Measurements from ENCODE around the gene NUDT22. TPM values are rescaled to one million over a fixed set of nuclear protein-coding genes. Genes with fewer than 3 reads are reported as not detected.

NUDT22 gene
- total RNA-seq (2014; rRNA removed; shearing (Covaris generic); ENCODE audit: low replicate concordance), result 21.5 and 34.2 TPM in 2 replicates

DNA sequence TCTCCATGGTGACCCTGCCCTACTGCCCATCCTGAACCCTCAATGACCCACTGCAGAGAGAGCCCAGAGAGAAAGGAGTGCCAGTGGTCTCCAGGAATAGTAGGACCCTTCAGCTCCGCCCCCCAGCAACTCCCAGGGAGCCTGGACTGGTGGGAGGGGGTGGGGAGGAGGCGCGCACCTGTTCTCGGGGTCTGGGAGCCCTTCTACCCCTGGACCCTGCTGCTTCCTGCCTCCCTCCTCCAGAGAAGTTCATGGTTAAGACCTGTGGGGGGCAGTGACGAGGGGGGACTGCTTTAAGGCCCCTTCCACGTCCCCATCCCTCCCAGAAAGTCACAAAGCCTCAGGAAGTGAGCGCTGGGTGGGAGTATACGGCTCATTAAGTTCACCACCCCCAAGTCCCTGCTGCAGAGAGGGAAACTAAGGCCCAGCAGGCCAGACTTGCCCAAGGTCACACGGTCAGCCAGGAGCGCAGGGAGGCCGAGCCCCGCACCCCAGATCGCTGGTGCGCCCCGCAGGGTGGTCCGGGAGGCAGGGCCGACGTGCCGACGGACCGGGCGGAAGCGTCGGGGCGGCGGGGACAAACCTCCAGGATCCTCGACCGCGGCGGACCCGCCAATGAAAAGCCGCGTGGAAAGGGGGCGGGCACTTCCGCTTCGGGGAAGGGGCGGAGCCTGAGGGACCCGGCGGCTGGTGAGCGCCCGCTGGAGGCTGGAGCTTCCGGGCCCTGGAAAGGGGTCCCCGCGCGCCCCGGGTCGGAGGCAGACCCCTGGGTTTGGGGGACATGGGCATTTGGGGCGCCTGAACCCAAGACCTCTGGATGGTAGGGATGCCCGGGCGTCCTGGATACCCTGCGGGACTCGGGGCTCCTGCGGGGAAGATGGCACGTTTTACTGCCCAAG, at the start of gene NUDT22, which contains the start of gene TRPT1:
TSS of gene NUDT22 (plus strand) at position 667 of the 899 bp plus-strand sequence. CDS start 379 bp downstream, outside the sequence.
TSS of gene TRPT1 (minus strand) at position 579 of the 899 bp plus-strand sequence. CDS start at position 253, 326 bp downstream.
- H3K9me3 ChIP-seq, result no peaks in the 10 kb centered on the region
- H3K4me3 ChIP-seq, result peak within 1 kb of the TSS; percentile 90
- peak; percentile 80 for DNase-seq
- peaks cover 8% of the 10 kb centered on the region for H3K36me3 ChIP-seq
- no peaks in the 10 kb centered on the region for H3K27me3 ChIP-seq

- Histone ChIP-seq H3K9me3 (peaks cover 4% of the 10 kb centered on the region), H3K36me3 (no peaks in the 10 kb centered on the region; the same call in 1 of the 2 replicates), H3K27me3 (no peaks in the 10 kb centered on the region), H3K4me3 (no peak overlapping the region)
- DNase-seq, result no peak
Observed at GRCh38 chr11:64176751-64177150, 49.3 kb upstream of the NUDT22 start.

DNA sequence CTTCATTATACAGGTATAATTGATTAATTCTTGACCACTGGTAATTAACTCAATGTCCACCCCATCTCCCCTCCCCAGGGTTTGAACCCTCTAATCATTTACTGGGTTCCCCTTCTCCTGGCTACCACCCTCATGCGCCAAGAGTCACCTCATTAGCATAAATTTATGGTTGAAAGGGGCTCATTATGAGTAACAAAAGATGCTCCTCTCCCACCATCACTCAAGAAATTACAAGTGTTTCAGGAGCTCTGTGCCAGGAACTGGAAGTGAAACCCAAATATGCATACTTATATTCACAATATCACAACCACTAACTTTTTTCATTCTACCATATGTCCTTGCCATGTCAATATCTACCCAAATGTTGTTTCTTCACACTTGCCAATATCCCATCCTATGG, 47.9 kb upstream of the NUDT22 start:
- no peak for DNase-seq
- peaks cover 4% of the 10 kb centered on the region for H3K9me3 ChIP-seq
- no peaks in the 10 kb centered on the region for H3K27me3 ChIP-seq
- no peak overlapping the region for H3K4me3 ChIP-seq
- H3K36me3 ChIP-seq, result no peaks in the 10 kb centered on the region; the same call in 1 of the 2 replicates

GRCh38 chr11:64178951-64179639, 47.0 kb upstream of the NUDT22 start:
- no peak for DNase-seq
- Histone ChIP-seq H3K9me3 (no peaks in the 10 kb centered on the region; the same call in 1 of the 2 replicates), H3K27me3 (no peaks in the 10 kb centered on the region), H3K4me3 (no peak overlapping the region), H3K36me3 (no peaks in the 10 kb centered on the region)

DNA sequence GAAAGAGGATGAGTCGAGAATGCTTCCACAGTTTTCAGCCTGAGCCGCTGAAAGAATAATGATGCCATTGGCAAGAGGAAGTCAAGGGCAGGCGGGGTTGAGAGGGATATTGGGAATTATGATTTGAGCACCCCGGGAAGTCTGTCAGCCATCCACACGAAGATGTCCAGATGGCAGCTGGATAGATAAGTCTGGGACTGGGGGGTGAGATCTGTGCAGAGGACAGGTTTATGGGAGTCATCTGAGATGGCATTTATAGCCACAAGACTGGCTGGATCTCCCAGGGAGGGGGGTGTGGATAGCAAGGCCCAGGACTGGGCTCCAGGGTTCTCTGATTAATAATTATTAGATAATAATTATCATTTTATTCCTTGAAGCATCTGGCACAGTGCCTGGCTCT, 45.2 kb upstream of the NUDT22 start:
- Histone ChIP-seq H3K9me3 (no peaks in the 10 kb centered on the region), H3K4me3 (no peak overlapping the region), H3K36me3 (no peaks in the 10 kb centered on the region; the same call in 1 of the 2 replicates), H3K27me3 (no peaks in the 10 kb centered on the region)
- no peak for DNase-seq

DNA sequence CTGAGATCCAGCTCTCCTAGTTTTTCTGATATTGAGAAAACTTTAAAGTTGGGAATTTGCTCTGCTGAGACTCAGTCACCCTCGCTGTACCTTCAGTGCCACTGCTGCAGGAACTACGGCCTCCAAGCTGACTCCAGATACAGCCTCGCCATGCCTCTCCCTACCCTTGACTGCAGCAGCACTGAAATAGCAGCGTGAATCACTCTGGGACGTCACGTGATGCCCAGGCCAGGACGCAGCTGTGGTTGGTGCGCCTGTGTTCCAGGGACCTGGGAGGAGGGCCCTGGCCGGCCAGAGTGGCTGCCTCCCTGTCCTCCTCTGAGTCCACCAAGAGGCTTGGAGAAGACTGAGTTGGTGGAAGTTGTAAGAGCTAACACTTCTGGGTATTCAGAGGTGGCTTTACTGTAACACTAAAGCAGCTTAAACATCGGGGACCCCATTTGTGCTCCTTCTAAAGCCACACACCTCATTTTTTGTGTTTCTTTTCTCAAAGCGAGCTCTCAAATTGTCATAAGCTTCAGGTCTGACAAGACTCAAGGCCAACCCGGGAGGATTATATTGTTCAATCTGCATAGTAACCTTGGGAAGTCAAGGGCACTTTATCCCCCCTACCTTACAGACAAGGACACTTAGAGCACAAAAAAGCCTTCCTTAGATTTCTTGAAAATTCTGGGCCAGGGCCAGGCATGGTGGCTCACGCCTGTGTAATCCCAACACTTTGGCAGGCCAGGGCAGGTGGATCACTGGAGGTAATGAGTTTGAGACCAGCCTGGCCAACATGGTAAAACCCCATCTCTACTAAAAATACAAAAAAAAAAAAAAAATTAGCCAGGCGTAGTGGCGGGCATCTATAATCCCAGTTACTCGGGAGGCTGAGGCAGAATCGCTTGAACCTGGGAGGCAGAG, 44.3 kb upstream of the NUDT22 start:
- no peaks in the 10 kb centered on the region for H3K9me3 ChIP-seq
- peak; percentile 94 for DNase-seq
- peaks cover 1% of the 10 kb centered on the region; the same call in 1 of the 2 replicates for H3K36me3 ChIP-seq
- H3K4me3 ChIP-seq, result peak overlapping the region; percentile 9
- H3K27me3 ChIP-seq, result no peaks in the 10 kb centered on the region

DNA sequence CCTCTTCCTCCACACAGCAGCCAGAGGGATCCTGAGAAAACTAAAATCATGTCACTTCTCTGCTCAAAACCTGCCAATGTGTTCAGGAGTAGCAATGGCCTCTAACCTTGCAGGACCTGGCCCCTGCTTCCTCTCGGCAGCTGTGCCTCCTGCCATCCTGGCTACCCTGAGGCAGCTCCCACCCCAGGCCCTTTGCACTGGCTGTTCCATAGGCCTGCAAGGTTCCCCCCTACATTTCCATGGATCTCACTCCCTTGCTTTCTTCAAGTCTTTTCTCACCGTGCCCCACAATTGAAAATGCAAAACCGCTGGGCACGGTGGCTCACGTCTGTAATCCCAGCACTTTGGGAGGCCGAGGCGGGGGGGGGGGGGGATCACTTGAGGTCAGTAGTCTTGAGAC, 42.2 kb upstream of the NUDT22 start:
- H3K9me3 ChIP-seq, result no peaks in the 10 kb centered on the region
- peak overlapping the region; percentile 9; the same call in 1 of the 2 replicates for H3K4me3 ChIP-seq
- peaks cover 10% of the 10 kb centered on the region for H3K36me3 ChIP-seq

DNA sequence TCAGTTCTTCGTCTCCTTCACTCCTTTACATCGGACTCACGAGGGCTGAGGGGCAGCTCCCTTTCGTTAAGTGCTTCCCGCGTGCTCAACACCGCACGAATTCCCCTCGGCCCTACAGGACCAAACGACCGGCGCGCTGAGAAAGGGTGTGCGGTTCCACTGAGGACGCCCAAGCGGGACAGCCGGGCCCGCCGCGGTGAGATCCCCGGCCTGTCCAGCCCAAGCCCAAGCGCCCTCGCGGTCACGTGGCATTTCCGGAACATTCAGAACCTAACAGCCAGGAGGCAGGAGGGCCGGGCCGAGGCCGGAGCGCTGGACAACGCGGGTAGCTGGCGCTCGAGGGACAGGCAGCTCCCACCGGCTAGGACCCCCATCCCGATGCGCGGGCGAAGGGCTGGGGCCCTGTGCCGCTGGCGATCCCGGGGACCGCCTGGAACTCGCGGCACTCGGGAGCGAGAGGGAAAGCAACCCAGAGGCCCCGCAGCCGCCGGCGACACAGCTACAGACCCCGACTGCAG, 40.8 kb upstream of the NUDT22 start:
- peak; percentile 85 for DNase-seq
- Histone ChIP-seq H3K27me3 (no peaks in the 10 kb centered on the region), H3K4me3 (peak overlapping the region; percentile 80), H3K36me3 (peaks cover 18% of the 10 kb centered on the region), H3K9me3 (no peaks in the 10 kb centered on the region)

More for the DNA sequence above, 42.2 kb upstream of the NUDT22 start:
- no peak for DNase-seq
- no peaks in the 10 kb centered on the region for H3K27me3 ChIP-seq

DNA sequence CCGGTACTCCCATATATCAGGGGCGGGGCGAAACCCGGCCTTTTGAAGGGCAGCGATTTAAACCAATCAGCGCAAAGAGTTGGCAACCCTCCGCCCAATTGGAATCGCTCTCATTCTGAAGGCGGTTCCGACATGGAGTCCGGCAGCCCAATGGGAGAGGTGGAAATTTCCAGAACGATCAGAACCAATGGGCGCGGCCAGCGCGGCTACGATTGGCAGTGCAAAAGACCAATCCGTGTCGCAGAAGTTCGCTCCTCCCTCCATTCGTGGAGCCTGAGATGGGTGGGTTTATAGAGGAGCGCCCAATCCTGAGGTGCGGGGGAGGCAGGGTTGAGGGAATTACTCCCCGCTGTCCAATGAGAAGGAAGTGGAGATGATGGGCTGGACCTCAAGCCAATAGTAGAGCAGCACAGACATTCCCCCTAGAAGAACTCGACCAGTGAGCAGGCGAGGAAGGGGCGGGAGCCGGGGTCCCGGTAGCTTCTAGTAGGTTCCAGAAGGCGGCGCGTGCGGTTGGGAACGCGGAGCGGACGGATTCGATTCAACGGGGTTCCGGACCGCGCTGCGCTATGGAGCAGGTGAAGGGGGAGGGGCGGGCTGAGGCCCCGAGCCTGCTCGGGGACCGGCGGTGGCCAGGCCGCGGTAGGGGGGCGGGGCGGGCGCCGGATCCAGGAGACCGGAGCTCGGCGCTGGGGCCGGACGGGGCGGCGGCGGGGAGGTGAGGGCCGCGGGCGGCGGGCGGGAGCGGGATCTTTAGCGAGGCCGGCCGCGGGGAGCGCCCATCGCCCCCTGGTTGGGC, 40.2 kb upstream of the NUDT22 start, which contains the start of gene STIP1:
TSS of gene STIP1 (plus strand) at position 479 of the 799 bp plus-strand sequence. CDS start at position 570, 91 bp downstream.
- Histone ChIP-seq H3K4me3 (peak within 1 kb of the TSS; percentile 80), H3K27me3 (no peaks in the 10 kb centered on the region)
- DNase-seq, result peak; percentile 99

GRCh38 chr11:64186492-64187165, 39.4 kb upstream of the NUDT22 start:
- H3K9me3 ChIP-seq, result no peaks in the 10 kb centered on the region
- H3K4me3 ChIP-seq, result no peak overlapping the region
- no peaks in the 10 kb centered on the region for H3K27me3 ChIP-seq
- peaks cover 23% of the 10 kb centered on the region for H3K36me3 ChIP-seq
- no peak for DNase-seq

More for the DNA sequence above, 40.2 kb upstream of the NUDT22 start, which contains the start of gene STIP1:
- Histone ChIP-seq H3K36me3 (peaks cover 23% of the 10 kb centered on the region), H3K9me3 (no peaks in the 10 kb centered on the region)

DNA sequence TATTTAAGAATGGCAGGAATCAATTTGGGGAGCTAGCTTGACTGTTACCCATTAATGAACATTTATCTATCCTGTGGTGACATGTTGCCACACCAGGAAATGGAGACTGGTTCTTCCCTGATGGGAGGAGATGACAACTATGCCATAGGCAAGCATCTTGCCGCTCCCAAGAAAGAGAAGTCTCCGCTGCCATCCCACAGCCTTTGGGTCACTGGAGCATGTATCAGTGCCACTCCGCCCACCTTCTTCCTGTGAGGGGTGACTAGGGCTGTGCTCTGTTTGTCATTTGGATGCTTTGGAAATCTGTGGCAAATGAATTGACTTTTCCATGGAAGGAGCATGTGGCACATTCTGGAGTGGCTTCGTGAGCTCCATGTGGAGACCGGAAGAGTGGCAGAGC, 33.6 kb upstream of the NUDT22 start:
- no peak for DNase-seq
- Histone ChIP-seq H3K36me3 (peaks cover 78% of the 10 kb centered on the region), H3K27me3 (no peaks in the 10 kb centered on the region), H3K9me3 (no peaks in the 10 kb centered on the region), H3K4me3 (no peak overlapping the region)

GRCh38 chr11:64196626-64197025, 29.4 kb upstream of the NUDT22 start:
- DNase-seq, result no peak
- no peaks in the 10 kb centered on the region for H3K27me3 ChIP-seq
- no peak overlapping the region for H3K4me3 ChIP-seq
- H3K9me3 ChIP-seq, result no peaks in the 10 kb centered on the region
- peaks cover 85% of the 10 kb centered on the region for H3K36me3 ChIP-seq

GRCh38 chr11:64198511-64198910, 27.6 kb upstream of the NUDT22 start:
- peaks cover 81% of the 10 kb centered on the region for H3K36me3 ChIP-seq
- no peak overlapping the region for H3K4me3 ChIP-seq
- DNase-seq, result no peak
- H3K27me3 ChIP-seq, result no peaks in the 10 kb centered on the region
- H3K9me3 ChIP-seq, result no peaks in the 10 kb centered on the region

DNA sequence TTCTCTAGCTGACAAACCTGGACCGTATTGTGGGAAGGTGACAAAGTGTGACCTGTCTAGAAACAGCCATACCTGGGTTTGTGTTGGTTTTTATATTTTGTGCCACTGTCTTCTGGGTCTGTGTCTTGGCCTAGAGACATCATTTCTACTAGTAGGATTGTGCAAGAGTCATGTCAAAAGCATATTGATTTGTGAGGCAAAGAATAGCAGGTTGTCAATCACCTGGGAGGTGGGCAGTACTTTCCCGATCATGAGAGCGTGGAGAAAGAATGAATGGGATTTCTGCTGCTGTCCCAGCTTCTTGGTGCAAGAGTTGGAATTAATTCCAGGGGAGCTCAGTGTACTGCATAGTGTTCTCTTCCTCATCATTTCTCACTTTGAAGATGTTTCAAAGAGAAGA, 24.5 kb upstream of the NUDT22 start:
- Histone ChIP-seq H3K9me3 (no peaks in the 10 kb centered on the region), H3K27me3 (no peaks in the 10 kb centered on the region), H3K4me3 (no peak overlapping the region), H3K36me3 (peaks cover 81% of the 10 kb centered on the region)
- DNase-seq, result no peak

DNA sequence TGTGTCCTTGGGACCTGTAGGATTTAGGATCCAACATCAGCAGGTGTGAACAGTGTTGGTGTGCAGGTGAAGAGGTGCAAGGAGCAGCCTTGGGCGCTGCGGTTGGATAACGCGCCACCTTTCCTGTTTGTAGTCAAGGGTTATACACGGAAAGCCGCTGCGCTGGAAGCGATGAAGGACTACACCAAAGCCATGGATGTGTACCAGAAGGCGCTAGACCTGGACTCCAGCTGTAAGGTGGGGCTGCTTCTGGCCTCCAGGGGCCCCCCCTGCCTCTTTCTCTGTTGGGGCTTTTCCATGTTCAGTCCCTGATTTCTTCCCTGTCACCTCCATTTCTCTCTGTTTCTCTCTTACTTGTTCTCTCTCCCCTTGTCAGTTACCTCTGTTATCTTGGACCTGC, 23.1 kb upstream of the NUDT22 start:
- DNase-seq, result no peak
- no peak overlapping the region for H3K4me3 ChIP-seq
- no peaks in the 10 kb centered on the region for H3K27me3 ChIP-seq
- H3K36me3 ChIP-seq, result peaks cover 75% of the 10 kb centered on the region
- H3K9me3 ChIP-seq, result no peaks in the 10 kb centered on the region
